ENCODE data around the gene CCT8.

CCT8 gene, protein sequence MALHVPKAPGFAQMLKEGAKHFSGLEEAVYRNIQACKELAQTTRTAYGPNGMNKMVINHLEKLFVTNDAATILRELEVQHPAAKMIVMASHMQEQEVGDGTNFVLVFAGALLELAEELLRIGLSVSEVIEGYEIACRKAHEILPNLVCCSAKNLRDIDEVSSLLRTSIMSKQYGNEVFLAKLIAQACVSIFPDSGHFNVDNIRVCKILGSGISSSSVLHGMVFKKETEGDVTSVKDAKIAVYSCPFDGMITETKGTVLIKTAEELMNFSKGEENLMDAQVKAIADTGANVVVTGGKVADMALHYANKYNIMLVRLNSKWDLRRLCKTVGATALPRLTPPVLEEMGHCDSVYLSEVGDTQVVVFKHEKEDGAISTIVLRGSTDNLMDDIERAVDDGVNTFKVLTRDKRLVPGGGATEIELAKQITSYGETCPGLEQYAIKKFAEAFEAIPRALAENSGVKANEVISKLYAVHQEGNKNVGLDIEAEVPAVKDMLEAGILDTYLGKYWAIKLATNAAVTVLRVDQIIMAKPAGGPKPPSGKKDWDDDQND

DNA sequence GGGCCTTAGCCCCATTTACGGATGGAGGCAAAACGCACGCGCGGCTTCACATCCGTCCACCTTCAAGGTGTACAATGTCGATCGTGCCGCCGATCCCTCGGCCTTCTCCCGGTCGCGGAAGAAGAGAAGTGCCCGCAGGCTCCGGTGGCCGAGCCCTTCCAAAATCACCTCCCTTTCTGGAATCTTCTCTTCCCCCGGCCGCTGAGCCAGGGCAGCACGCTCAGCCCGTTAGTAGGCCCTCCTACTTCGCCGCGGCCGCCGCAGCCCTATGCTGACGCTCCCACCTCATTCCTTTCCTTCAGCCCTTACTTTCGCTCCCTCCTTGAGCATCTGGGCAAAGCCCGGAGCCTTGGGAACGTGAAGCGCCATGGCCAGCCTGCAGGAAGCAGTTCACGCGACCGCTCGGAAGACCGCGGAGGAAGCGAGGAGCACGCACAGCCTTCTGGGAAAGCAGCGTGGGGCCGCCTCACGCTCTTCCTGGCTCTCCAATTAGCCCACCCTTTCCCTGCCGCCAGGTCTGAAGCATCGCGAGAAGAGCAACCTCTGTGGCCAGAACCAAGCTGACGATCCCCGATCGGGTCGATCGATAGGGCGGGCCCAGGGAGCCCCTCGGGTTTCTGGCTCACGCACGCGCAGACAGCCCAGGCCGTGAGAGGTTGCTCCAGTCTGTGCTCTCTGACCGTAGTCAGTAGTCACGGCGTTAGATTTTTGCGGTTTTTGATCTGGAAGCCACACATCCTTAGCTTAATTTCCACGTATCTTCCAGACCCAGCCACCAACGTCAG, at the start of gene CCT8:
Gene CCT8 (minus strand): TSS at position 427 of the 785 bp plus-strand sequence. CDS start 58 bp downstream, at position 369.
- peak; percentile 100 for DNase-seq (ENCODE audit: low read depth)

DNA sequence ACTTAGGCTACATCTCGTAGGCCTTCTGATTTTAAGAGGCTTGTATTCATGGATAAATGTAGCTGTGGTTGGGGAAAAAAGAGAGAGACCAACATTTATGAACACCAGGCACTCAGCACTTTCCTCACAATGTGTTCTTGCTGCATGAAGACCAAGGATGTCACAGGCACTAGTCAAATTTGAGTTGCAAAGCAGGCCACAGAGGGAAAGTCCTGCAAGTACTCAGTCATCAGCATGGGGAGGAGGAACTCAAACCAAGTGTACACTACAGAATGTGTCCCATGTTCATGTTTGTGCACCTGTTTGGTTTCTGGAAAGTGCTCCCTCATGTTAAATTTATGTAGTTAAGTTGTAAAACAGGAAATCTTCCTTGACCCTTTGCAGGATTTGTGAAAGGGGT, 48.3 kb upstream of the CCT8 start:
- no peak for DNase-seq (ENCODE audit: low read depth)

DNA sequence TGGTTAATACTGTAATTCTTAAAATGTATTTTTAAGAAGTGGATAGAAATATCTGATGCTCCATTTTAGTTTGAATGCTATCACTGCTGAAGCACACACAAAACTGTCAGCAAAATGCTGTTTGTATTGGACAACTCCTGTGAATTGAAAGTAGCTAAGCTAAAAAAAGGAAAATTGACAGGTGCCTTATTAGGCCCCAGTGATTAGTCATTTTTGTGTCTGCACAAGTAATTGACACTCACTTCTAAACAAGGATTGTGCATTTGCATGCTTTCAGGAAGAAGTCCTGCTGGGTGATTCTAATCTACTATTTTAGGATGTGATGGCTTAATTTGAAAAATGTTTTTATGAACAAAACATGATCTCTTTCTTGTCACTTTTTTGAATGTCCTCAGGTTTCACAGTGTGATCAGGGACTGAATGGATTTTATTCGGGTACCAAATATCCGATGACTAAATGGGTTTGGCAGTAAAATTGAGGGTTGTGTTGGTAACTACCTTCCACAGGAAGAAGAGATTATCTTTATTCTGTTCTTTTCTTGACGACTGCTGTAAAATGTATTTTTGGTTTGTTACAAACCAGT, 44.0 kb upstream of the CCT8 start:
- DNase-seq (ENCODE audit: low read depth): no peak

DNA sequence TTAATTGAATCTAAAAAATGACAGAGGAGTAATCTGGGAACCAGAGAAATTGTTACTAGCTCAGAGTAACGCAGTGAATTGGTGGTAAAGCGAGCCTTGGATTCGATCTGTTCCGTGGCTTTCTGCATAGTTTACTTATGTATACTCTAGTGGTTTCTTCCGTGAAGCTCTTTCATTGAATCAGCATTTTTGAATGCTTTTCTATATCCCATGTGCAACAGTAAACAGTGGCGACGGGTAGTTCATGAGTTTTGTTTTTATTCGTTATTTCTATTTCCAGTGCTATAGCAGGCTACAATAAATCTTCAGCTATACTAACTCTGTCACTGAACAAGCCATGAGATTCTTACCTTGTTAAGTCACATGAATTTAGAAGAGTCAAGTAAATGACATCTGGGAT, 42.5 kb upstream of the CCT8 start:
- DNase-seq (ENCODE audit: low read depth): no peak

DNA sequence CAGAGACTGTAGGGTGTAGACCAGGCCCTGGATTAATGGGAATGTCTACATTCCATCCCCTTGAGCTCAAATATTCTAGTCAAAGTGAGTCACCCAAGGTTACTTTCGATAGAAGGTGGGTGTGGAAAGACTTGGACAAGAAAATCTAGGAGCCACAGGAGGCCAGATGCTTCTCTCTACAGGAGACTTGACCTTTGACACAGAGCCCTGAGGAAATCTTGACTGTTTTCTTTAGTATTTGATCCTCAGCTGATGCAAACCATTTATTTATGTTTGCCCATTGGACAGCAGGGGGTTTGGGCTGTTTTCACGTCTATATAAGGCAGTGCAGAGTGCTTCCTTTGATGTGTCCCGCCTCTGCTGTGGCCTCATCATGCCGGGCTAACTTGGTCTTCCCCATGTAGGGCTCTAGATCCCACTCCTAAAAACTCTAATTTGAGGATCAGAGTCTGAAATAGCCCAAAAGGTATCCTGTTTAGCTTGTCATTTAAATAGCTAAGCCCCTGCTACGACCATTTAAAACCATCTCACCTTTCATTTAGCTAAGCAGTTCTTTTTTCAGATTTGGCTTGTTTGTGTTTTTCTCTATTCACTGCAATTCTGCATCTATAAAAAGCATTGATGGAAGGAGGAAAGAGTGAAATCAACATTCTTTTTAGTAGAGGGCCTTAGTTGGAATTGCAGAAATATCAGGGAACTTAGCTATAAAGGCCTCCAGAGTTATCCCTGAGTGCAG, 41.5 kb upstream of the CCT8 start:
- DNase-seq (ENCODE audit: low read depth): peak; percentile 88

DNA sequence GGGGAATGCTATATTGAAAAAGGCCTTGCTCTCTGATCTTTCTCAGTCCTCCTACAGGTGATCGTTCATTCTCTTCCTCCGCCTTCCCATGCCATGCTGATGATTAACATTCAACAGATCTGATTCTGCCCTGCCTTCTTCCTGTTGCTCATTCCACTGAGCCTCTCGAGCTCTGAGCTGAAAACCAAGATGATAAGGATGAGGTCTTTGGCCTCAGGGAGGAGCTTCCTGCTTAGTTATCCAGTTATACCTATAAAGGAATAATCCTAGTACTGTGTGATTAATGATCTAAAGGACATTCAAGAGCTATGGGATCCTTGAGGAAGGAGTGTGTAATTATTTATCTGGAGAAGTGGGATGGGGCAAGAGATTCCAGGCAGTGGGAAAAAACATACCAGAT, 31.8 kb upstream of the CCT8 start:
- DNase-seq (ENCODE audit: low read depth): peak; percentile 86

DNA sequence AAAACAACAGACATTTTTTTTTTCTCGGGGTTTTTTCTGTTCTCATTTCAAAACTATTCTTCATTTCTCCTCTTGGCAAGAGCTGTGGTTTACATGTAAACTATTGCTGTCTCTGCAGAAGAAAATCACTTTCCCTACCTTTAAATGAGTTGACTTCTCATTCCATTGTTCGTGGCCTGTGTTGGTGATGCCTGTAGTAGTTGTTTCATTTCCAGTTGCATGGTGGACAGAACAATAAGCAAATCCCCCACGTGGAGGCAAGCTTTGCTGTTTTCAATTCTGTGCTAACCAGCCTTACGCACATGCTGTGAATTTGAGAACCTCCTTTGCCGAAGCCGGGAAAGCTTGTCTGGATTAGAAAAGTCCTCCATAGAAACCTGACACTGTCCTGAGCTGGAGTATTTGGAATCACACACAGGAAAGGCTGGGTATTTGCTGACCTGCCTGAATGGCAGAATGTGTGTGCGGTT, 30.8 kb upstream of the CCT8 start:
- no peak for DNase-seq (ENCODE audit: low read depth)

DNA sequence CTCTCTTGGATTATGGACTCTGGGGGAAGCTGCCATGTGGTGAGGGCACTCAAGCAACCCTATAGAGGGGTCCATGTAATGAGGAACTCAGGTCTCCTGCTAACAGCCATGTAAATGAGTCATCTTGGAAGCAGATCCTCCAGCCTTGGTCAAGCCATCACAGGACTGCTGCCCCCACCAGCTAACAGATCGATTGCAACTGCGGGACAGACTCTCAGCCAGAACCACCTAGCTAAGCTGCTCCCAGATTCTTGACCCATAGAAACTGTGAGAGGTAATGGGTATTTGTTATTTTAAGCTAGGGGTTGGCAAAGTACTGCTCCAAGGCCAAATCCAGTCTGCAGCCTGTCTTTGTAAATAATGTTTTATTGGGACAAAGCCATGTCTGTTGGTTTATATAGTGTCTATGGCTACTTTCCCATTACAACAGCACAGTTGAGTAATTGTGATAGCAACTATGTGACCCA, 29.4 kb upstream of the CCT8 start:
- peak; percentile 13 for DNase-seq (ENCODE audit: low read depth)

DNA sequence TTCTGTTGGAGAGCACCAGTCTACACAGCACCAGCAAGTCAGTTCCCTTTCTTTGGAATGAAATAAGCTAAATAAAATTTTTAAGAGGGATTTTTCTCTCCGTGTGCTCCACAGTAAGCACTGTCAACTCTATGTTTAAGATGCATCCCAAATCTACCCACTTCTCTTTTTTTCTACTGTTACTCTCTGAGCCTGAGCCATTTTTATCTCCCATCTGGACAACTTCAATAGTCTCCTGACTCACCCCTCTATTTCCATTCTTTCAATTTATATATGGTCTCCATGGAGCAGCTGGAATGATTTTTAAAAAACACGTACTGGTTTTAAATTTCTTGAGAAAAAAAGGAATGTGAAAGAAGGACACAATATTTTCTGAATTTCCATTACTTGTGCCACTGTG, 24.7 kb upstream of the CCT8 start:
- DNase-seq (ENCODE audit: low read depth): no peak

DNA sequence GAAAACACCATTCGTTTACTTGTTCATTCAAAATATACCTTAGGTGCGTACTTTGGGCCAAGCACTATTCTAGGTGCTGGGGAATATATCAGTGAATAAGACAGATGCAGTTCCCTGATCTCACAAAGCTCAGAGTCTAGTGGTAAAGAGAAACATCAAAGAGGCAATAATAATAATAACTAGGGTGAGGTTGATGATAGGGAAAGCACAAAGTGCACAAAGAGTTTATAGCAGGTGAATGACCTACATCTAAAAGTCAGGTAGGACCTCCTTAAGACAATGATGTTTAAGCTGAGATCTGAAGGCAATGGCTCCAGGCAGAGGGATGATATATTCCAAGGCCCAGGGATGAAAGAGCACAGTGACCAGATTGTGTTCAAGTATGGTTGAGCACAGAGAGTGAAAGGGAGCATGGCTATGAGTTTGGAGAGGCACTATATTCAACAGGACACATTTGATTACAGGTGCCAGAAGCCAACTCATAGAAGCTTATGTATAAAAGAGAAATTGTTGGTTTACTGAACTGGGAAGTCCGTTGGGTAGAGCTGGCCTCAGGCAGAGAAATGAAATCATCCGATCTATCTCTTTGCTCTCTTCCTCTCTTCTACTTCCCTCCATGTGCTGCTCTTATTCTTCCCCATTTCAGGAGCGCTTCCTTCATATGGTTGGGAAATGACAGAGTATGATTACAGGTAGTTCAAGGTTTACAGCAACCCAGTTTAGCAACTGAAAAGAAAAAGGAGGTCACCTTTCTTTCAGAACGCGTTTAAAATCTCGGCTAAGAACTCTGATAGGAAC, 23.0 kb upstream of the CCT8 start:
- no peak for DNase-seq (ENCODE audit: low read depth)

DNA sequence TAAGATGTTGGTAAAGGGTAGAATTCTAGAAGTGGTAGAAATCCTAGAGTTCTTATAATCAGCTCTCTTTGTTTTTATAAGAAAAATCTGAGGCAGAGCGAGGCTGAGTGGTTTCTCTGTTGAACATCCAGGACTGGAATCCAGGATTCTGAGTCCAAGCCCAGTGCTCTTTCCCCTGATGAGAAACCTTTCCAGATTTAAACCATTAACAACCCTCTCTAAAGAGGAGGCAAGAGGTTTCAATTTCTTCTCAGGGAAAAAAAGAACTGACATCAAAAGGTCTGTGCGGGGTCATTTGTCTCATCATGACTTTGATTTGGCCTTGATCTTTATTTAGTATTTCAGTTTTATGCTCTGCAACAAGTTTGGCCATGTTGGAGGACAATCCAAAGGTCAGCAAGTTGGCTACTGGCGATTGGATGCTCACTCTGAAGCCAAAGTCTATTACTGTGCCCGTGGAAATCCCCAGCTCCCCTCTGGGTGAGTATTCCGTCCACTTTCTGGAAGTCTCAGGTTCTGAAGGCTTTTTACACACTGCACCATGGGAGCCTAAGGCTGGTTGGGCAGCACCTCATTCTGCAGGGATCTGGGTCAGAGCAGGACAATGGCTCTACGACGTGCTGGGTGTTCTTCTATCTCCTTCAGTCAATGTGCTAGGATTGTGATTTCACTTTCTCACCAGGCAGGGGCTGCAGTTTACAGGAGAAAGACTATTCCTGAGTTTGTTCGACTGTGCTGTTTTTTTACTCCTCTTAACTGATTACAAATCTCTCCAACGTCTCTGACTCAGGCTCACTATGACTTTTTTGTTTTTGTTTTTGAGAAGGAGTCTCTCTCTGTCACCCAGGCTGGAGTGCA, 18.9 kb upstream of the CCT8 start:
- peak; percentile 58 for DNase-seq (ENCODE audit: low read depth)

DNA sequence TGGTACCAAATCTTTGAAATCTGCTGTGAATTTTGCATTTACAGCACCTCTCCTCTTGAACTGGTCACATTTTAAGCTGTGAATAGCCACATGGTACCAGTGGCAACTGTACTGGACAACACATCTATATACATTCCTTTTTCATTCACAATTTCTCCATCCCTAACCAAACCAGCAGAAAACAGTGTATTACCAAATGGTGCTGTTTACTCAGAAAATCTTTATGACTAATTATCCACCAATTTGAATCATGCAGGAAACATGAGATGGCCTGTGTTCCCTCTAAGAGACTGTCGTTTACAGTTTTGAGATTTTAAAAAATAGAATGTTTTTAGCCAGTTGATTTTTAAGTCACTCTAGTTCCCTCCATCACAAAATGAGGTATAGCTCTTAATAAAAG, 17.6 kb upstream of the CCT8 start:
- peak; percentile 92 for DNase-seq (ENCODE audit: low read depth)

DNA sequence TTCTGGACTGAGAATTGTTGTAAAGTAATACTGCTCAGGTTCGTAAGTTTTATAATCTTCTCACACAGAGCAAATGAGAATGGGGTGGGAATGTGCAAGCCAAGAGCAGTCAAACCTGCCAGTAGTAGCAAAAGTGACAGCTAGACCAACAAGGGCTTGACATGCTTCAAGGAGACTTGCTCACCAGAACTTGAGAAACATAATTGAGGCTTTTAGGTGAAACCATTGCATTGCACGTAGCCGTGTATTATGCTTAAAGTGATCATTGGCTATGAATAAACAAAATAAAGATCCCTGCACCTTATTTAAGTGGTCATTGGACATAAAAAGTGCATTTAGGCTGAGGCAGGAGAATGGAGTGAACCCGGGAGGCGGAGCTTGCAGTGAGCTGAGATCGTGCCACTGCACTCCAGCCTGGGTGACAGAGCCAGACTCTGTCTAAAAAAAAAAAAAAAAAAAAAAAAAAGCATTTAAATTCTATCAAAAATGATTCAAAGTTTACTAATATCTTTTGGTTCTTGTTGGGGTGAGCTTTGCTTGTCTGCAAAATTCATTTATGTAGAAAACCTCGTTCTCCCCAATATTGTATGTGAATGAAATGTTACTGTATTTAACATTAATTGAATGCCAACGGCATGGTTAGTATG, 11.8 kb upstream of the CCT8 start:
- DNase-seq (ENCODE audit: low read depth): no peak

DNA sequence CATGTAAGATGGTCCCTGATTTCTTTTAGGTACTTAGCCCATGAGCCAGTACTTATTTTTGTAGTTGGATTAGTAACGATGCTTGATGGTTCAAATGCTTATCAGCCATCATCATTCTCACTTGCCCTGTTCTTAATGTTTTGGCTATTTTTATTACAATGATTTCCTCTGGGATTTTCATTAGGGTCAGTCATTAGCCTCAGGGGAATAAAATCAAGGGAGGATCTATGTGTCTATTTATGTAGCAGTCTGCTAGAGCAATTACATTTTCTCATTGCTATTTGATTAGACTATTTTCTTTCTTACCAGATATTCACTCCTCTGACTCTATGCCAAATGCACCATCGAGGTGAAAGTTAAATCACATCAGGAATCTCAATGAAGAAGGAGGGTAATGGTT, 10.9 kb upstream of the CCT8 start:
- DNase-seq (ENCODE audit: low read depth): peak; percentile 17

DNA sequence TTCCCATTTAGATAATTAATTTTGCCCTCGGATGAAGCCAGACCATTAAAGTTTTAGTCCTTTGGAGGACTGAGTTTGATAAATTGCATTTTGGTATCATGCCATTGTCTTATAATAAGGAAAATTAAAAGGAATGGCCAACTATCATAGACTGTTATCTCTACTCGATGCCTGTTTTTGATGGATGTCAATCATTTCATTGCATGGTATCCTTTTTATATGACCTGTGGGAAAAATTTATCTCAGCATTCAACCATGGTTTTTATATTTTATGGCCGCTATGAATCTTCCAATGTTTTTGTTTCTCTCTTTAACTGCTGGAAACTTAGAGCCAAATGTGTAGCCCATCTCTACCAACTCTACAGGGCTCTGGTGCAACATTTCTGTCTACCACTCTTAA, 9.9 kb upstream of the CCT8 start:
- no peak for DNase-seq (ENCODE audit: low read depth)

DNA sequence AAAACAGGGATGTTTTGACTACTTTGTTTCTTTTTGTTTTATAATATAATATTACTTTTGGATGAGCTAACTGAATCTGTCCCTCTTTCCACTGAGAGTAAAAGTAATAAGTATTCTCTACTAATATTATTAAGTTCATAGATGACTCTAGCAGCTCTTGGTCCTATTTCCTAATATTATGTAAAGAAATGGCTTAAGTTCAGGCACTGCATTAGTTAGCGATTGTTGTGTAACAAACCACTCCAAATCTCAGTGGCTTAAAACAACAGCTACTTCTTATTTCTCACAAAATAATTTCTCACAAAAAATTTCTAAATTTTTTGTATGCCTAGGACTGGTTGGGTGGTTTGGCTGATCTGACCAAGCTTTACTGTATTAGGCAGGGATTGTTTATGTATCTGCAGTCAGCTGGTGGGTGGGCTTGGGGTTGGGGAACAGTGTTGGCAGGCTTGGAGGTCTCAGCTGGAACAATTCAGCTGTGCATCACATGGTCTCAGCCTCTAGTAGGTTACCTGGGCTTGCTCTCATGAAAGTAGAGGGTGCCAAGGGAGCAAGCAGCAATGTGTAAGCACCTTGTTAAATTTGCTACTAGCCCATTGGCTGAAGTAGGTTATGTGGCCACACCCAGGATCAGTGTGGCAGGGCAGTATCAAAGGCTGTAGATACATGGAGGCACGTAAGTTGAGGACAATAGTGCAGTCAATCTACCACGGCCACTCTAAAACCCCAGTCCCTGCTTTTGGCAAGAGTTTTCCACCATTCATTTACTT, 8.8 kb upstream of the CCT8 start:
- no peak for DNase-seq (ENCODE audit: low read depth)

DNA sequence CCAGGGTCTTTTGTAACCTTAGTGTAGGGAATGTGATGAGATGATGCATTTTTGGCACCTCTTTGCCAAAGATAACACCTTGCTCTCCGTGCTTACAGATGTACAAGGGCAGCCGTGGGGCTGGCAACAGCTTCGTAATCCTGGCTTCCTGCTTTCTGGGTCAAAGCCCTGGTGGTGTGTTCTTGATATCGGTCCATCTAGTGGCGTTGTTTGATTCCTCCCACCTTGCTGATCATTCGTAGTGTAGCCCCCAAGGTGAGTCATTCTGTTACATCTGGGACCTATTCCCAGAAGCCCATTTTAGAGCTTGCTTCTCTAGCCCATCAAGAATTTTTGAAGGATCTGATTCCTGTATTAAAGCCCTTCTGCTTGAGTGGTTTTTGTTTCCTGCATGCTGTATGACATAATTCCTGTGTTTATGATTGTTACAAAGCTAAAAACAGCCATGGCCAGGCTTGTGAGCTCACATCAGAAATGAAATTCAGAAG, 7.0 kb upstream of the CCT8 start:
- no peak for DNase-seq (ENCODE audit: low read depth)

All from ELR (cell line).